RWPE2 (cell line): ENCODE measurements around the gene KCTD3.

Source experiments
- ATAC-seq: fragments of 200-7000 bp; cut with Tn5 transposase; 3 replicates; pipeline ENCODE4 v1.9.1; 2021; ENCODE audit warnings: low read depth
- DNase-seq: peaks from one replicate; pipeline ENCODE4 v3.0.0-alpha.2; 2020; ENCODE audit warnings: low spot score
- H3K27ac ChIP-seq: fragments of 450-650 bp; 2 replicates; pipeline ENCODE4 v1.5.1; 2017; ENCODE audit warnings: mild to moderate bottlenecking; ENCODE audit not compliant: poor library complexity, severe bottlenecking
- H3K27me3 ChIP-seq: fragments of 250-450 bp; sonication (Bioruptor Pico); 2 replicates; pipeline ENCODE4 v1.5.1; 2021; ENCODE audit warnings: mild to moderate bottlenecking, moderate library complexity; ENCODE audit not compliant: insufficient read depth, poor library complexity, severe bottlenecking
- H3K36me3 ChIP-seq: fragments of 250-450 bp; sonication (Bioruptor Pico); 2 replicates; pipeline ENCODE4 v1.5.1; 2020; ENCODE audit warnings: low read depth, mild to moderate bottlenecking, moderate library complexity
- H3K4me1 ChIP-seq: fragments of 250-450 bp; sonication (Bioruptor Pico); 2 replicates; pipeline ENCODE4 v1.5.1; 2021; ENCODE audit warnings: mild to moderate bottlenecking, moderate library complexity; ENCODE audit not compliant: insufficient read depth, poor library complexity, severe bottlenecking
- H3K4me3 ChIP-seq: fragments of 250-450 bp; sonication (Bioruptor Pico); 2 replicates; pipeline ENCODE4 v1.5.1; 2021; ENCODE audit warnings: mild to moderate bottlenecking, moderate library complexity; ENCODE audit not compliant: severe bottlenecking
- H3K9me3 ChIP-seq: fragments of 250-450 bp; sonication (Bioruptor Pico); 2 replicates; pipeline ENCODE4 v1.5.1; 2021; ENCODE audit warnings: mild to moderate bottlenecking, moderate library complexity; ENCODE audit not compliant: severe bottlenecking
- CTCF ChIP-seq: fragments of 450-650 bp; IDR thresholded peaks from one replicate; pipeline ENCODE4 v1.5.1; 2017; ENCODE audit warnings: mild to moderate bottlenecking, moderate library complexity; ENCODE audit not compliant: poor library complexity, severe bottlenecking

KCTD3 gene

GRCh38 chr1:215600867-215601266 lies 33.8 kb downstream of the KCTD3 start:
- DNase-seq (no peak), ATAC-seq (no peak)
- no peak overlapping the region for H3K4me3 ChIP-seq
- H3K27me3 ChIP-seq, result no peaks in the 10 kb centered on the region
- H3K9me3 ChIP-seq, result no peaks in the 10 kb centered on the region
- TF ChIP-seq CTCF, result no peak
- H3K36me3 ChIP-seq, result peaks cover 5% of the 10 kb centered on the region; the same call in 1 of the 2 replicates
- H3K4me1 ChIP-seq, result no peaks in the 10 kb centered on the region
- no peak overlapping the region for H3K27ac ChIP-seq

- Histone ChIP-seq H3K27me3 (no peaks in the 10 kb centered on the region), H3K27ac (no peak overlapping the region), H3K4me1 (no peaks in the 10 kb centered on the region), H3K4me3 (no peak overlapping the region), H3K36me3 (peaks cover 4% of the 10 kb centered on the region; the same call in 1 of the 2 replicates), H3K9me3 (no peaks in the 10 kb centered on the region)
- DNase-seq (no peak), ATAC-seq (no peak)
- TF ChIP-seq CTCF, result no peak
These were observed 34.2 kb downstream of the KCTD3 start for GRCh38 chr1:215601276-215601675.

- Histone ChIP-seq H3K9me3 (no peaks in the 10 kb centered on the region), H3K4me3 (no peak overlapping the region), H3K27me3 (no peaks in the 10 kb centered on the region), H3K4me1 (no peaks in the 10 kb centered on the region), H3K27ac (no peak overlapping the region), H3K36me3 (peaks cover 17% of the 10 kb centered on the region)
- TF ChIP-seq CTCF, result no peak
- no peak for DNase-seq
- ATAC-seq, result no peak
These were observed 36.2 kb downstream of the KCTD3 start for GRCh38 chr1:215603319-215603718.

- TF ChIP-seq CTCF, result no peak
- Histone ChIP-seq H3K9me3 (no peaks in the 10 kb centered on the region), H3K36me3 (peaks cover 24% of the 10 kb centered on the region), H3K4me1 (no peaks in the 10 kb centered on the region), H3K27ac (no peak overlapping the region), H3K4me3 (no peak overlapping the region), H3K27me3 (no peaks in the 10 kb centered on the region)
- no peak for DNase-seq
- ATAC-seq, result no peak
These were observed 38.0 kb downstream of the KCTD3 start for GRCh38 chr1:215605011-215605621.

- no peak overlapping the region for H3K4me3 ChIP-seq
- H3K27ac ChIP-seq, result no peak overlapping the region
- H3K36me3 ChIP-seq, result peaks cover 24% of the 10 kb centered on the region
- H3K4me1 ChIP-seq, result no peaks in the 10 kb centered on the region
- no peak for TF ChIP-seq CTCF
- ATAC-seq, result no peak
- H3K27me3 ChIP-seq, result no peaks in the 10 kb centered on the region
- no peaks in the 10 kb centered on the region for H3K9me3 ChIP-seq
- DNase-seq, result no peak
These were observed 38.9 kb downstream of the KCTD3 start for GRCh38 chr1:215606036-215606435.
